ENCODE results near the gene UQCRHL. TPM values are rescaled to one million over a fixed set of nuclear protein-coding genes. Genes with fewer than 3 reads are reported as not detected.
"Not testable (repeated sequence)": the region's sequence is repeated elsewhere in the genome, so short reads cannot be mapped to it uniquely, and the experiment has no call there.

UQCRHL gene
- total RNA-seq, 1 experiment from 2014 or later: 5.4 TPM

GRCh38 chr1:15837931-15838330, 30.5 kb upstream of the UQCRHL start:
- H3K79me2 ChIP-seq (ENCODE audit: low read length): no peaks in the 10 kb centered on the region
- no peaks in the 10 kb centered on the region for H3K27me3 ChIP-seq (ENCODE audit: low read length)
- no peaks in the 10 kb centered on the region for H3K9me2 ChIP-seq (replicated peaks; ENCODE audit: insufficient read depth, low read length)
- H3K27ac ChIP-seq (ENCODE audit: low read length): no peak overlapping the region
- no peak overlapping the region for H3K4me2 ChIP-seq (ENCODE audit: low read depth, low read length, poor library complexity, severe bottlenecking)
- no peak overlapping the region for H2AFZ ChIP-seq (ENCODE audit: low read length)
- no peaks in the 10 kb centered on the region for H3K9me3 ChIP-seq (ENCODE audit: low read length)
- H3K36me3 ChIP-seq (ENCODE audit: insufficient read depth, low read length): no peaks in the 10 kb centered on the region
- DNase-seq: no peak
- H3K4me1 ChIP-seq (ENCODE audit: low read length): peaks cover 44% of the 10 kb centered on the region
- H4K20me1 ChIP-seq (ENCODE audit: insufficient read depth, low read depth, low read length): no peaks in the 10 kb centered on the region
- H3K4me3 ChIP-seq (ENCODE audit: low read length): no peak overlapping the region
- H3K9ac ChIP-seq (ENCODE audit: low read length): no peak overlapping the region

GRCh38 chr1:15836772-15837669, 29.6 kb upstream of the UQCRHL start:
- Histone ChIP-seq H3K4me1 (ENCODE audit: low read length) (peaks cover 53% of the 10 kb centered on the region), H3K9ac (ENCODE audit: low read length) (no peak overlapping the region), H3K9me3 (ENCODE audit: low read length) (no peaks in the 10 kb centered on the region), H2AFZ (ENCODE audit: low read length) (no peak overlapping the region), H3K36me3 (ENCODE audit: insufficient read depth, low read length) (no peaks in the 10 kb centered on the region), H3K4me2 (ENCODE audit: low read depth, low read length, poor library complexity, severe bottlenecking) (peak overlapping the region; percentile 99), H3K79me2 (ENCODE audit: low read length) (no peaks in the 10 kb centered on the region), H4K20me1 (ENCODE audit: insufficient read depth, low read depth, low read length) (no peaks in the 10 kb centered on the region), H3K27ac (ENCODE audit: low read length) (no peak overlapping the region), H3K27me3 (ENCODE audit: low read length) (no peaks in the 10 kb centered on the region), H3K9me2 (replicated peaks; ENCODE audit: insufficient read depth, low read length) (no peaks in the 10 kb centered on the region), H3K4me3 (ENCODE audit: low read length) (0 out of 2 replicates have a peak overlapping the region, but pooled peaks have one; percentile 74)
- no peak for DNase-seq

DNA sequence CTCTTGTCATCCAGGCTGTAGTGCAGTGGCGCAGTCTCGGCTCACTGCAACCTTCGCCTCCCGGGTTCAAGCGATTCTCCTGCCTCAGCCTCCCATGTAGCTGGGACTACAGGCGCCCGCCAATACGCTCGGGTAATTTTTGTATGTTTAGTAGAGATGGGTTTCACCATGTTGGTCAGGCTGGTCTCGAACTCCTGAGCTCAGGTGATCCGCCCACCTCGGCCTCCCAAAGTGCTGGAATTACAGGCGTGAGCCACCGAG, 29.0 kb upstream of the UQCRHL start:
- H3K79me2 ChIP-seq (ENCODE audit: low read length); H3K27ac ChIP-seq (ENCODE audit: low read length); DNase-seq; H3K27me3 ChIP-seq (ENCODE audit: low read length); H3K9me2 ChIP-seq (replicated peaks; ENCODE audit: insufficient read depth, low read length); H3K36me3 ChIP-seq (ENCODE audit: insufficient read depth, low read length); H3K9me3 ChIP-seq (ENCODE audit: low read length); H4K20me1 ChIP-seq (ENCODE audit: insufficient read depth, low read depth, low read length): not testable (repeated sequence)
- peak overlapping the region; percentile 99 for H3K4me2 ChIP-seq (ENCODE audit: low read depth, low read length, poor library complexity, severe bottlenecking)
- H3K4me1 ChIP-seq (ENCODE audit: low read length): peaks cover 57% of the 10 kb centered on the region
- peak overlapping the region; percentile 96; the same call in 1 of the 2 replicates for H2AFZ ChIP-seq (ENCODE audit: low read length)
- H3K4me3 ChIP-seq (ENCODE audit: low read length): peak overlapping the region; percentile 74
- H3K9ac ChIP-seq (ENCODE audit: low read length): peak overlapping the region; percentile 76; the same call in 1 of the 2 replicates

DNA sequence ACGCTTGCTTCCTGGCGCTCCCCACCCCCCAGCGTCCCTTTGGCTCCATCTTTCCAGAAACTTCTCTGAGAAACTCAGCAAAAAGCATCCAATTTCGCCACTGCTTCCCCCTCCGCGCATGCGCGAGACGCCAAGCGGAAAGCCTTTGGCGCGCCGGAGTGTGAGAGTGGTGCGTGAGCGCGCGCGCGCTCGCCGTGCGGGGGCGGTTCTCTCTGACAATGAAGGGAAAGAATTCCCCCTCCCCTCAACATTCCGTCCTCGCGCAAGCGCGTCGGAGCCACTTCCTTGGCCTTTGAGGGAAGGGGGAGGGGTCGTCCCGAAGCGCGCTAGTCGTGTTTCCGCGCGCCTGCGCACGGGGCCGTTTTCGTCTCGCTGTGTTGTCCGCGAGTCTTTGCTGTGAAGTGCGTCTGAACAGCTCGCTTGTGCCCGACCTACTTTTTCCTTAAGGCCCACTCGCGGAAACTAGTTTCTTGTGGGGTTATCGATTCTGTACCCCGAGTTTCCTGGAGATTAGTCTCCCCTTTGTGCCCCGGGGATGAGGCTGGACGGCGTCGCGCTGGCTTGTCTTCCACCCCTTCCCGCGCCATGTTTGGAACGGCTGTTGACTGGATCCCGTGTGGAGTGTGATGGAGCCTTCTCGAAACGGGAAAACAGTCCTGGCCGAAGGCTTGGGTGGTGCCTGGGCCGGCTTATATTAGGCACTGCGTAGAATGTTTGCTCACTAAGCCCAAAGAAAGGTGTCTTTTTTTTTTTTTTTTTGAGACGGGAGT, 28.5 kb upstream of the UQCRHL start:
- peak overlapping the region; percentile 76 for H3K9ac ChIP-seq (ENCODE audit: low read length)
- H3K9me3 ChIP-seq (ENCODE audit: low read length): no peaks in the 10 kb centered on the region
- H3K4me2 ChIP-seq (ENCODE audit: low read depth, low read length, poor library complexity, severe bottlenecking): peak overlapping the region; percentile 99
- peak; percentile 98 for DNase-seq
- H3K79me2 ChIP-seq (ENCODE audit: low read length): no peaks in the 10 kb centered on the region
- H3K36me3 ChIP-seq (ENCODE audit: insufficient read depth, low read length): no peaks in the 10 kb centered on the region
- H3K4me1 ChIP-seq (ENCODE audit: low read length): peaks cover 56% of the 10 kb centered on the region
- peak overlapping the region; percentile 92 for H3K27ac ChIP-seq (ENCODE audit: low read length)
- H3K4me3 ChIP-seq (ENCODE audit: low read length): peak overlapping the region; percentile 74
- H3K9me2 ChIP-seq (replicated peaks; ENCODE audit: insufficient read depth, low read length): no peaks in the 10 kb centered on the region
- no peaks in the 10 kb centered on the region for H4K20me1 ChIP-seq (ENCODE audit: insufficient read depth, low read depth, low read length)
- H2AFZ ChIP-seq (ENCODE audit: low read length): peak overlapping the region; percentile 96; the same call in 1 of the 2 replicates
- H3K27me3 ChIP-seq (ENCODE audit: low read length): no peaks in the 10 kb centered on the region

GRCh38 chr1:15835205-15835740, 27.8 kb upstream of the UQCRHL start:
- H3K27ac ChIP-seq (ENCODE audit: low read length): peak overlapping the region; percentile 92
- peak overlapping the region; percentile 53 for H2AFZ ChIP-seq (ENCODE audit: low read length)
- H3K79me2 ChIP-seq (ENCODE audit: low read length): no peaks in the 10 kb centered on the region
- H3K4me1 ChIP-seq (ENCODE audit: low read length): peaks cover 59% of the 10 kb centered on the region
- no peaks in the 10 kb centered on the region for H3K9me2 ChIP-seq (replicated peaks; ENCODE audit: insufficient read depth, low read length)
- no peaks in the 10 kb centered on the region for H4K20me1 ChIP-seq (ENCODE audit: insufficient read depth, low read depth, low read length)
- peak overlapping the region; percentile 99 for H3K4me2 ChIP-seq (ENCODE audit: low read depth, low read length, poor library complexity, severe bottlenecking)
- no peaks in the 10 kb centered on the region for H3K36me3 ChIP-seq (ENCODE audit: insufficient read depth, low read length)
- no peaks in the 10 kb centered on the region for H3K27me3 ChIP-seq (ENCODE audit: low read length)
- peak overlapping the region; percentile 74 for H3K4me3 ChIP-seq (ENCODE audit: low read length)
- peak overlapping the region; percentile 76 for H3K9ac ChIP-seq (ENCODE audit: low read length)
- no peaks in the 10 kb centered on the region for H3K9me3 ChIP-seq (ENCODE audit: low read length)
- no peak for DNase-seq

DNA sequence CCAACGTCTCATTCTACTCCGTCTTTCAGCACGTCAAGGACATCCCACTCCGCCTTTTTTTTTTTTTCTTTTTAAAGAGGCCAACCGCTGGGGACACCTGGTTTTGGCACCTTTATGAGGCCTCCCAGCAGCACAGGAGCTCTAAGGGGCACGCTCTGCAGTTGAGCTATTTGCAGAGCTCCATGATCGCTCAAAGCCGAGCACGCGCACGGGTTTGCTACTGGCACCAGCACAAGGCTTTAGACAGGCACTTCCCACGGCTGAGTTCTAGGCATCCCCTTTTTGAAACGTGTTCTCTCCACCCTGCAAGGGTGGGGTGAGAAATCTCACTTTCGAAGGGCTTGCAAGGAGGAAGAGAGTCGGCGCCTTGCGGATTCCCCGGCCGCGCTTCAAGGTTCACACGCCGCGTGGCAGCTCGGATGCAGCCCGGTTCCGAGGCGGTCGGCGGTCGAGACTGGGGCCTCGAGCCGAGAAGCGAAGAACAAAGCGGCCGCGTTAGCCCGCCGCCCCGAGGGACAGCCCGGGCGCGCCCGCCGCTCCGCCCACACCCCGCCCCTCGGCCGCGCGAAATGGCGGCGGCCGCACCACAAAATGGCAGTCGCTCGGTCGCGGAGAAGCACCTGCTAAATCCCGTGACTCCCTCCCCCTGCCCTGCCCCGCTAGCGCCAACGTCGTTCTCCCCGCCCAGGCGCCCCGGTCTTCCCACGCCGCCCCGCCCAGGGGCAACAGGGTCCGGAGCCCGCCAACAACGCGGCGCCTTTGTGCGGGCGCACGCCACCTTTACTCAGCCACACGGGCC, 27.2 kb upstream of the UQCRHL start:
- Histone ChIP-seq H3K79me2 (ENCODE audit: low read length) (no peaks in the 10 kb centered on the region), H3K27ac (ENCODE audit: low read length) (peak overlapping the region; percentile 92), H3K4me3 (ENCODE audit: low read length) (peak overlapping the region; percentile 74), H3K36me3 (ENCODE audit: insufficient read depth, low read length) (no peaks in the 10 kb centered on the region), H3K9ac (ENCODE audit: low read length) (peak overlapping the region; percentile 76), H2AFZ (ENCODE audit: low read length) (peak overlapping the region; percentile 53), H3K9me3 (ENCODE audit: low read length) (no peaks in the 10 kb centered on the region), H3K4me1 (ENCODE audit: low read length) (peaks cover 59% of the 10 kb centered on the region), H4K20me1 (ENCODE audit: insufficient read depth, low read depth, low read length) (no peaks in the 10 kb centered on the region), H3K4me2 (ENCODE audit: low read depth, low read length, poor library complexity, severe bottlenecking) (peak overlapping the region; percentile 99), H3K27me3 (ENCODE audit: low read length) (no peaks in the 10 kb centered on the region), H3K9me2 (replicated peaks; ENCODE audit: insufficient read depth, low read length) (no peaks in the 10 kb centered on the region)
- DNase-seq: peak; percentile 98

GRCh38 chr1:15833842-15834405, 26.5 kb upstream of the UQCRHL start:
- peak overlapping the region; percentile 92 for H3K27ac ChIP-seq (ENCODE audit: low read length)
- H4K20me1 ChIP-seq (ENCODE audit: insufficient read depth, low read depth, low read length): no peaks in the 10 kb centered on the region
- no peaks in the 10 kb centered on the region for H3K9me2 ChIP-seq (replicated peaks; ENCODE audit: insufficient read depth, low read length)
- peak overlapping the region; percentile 74 for H3K4me3 ChIP-seq (ENCODE audit: low read length)
- no peaks in the 10 kb centered on the region for H3K27me3 ChIP-seq (ENCODE audit: low read length)
- peak overlapping the region; percentile 76 for H3K9ac ChIP-seq (ENCODE audit: low read length)
- H2AFZ ChIP-seq (ENCODE audit: low read length): peak overlapping the region; percentile 38
- no peak for DNase-seq
- no peaks in the 10 kb centered on the region for H3K9me3 ChIP-seq (ENCODE audit: low read length)
- no peaks in the 10 kb centered on the region for H3K79me2 ChIP-seq (ENCODE audit: low read length)
- peaks cover 59% of the 10 kb centered on the region for H3K4me1 ChIP-seq (ENCODE audit: low read length)
- no peaks in the 10 kb centered on the region for H3K36me3 ChIP-seq (ENCODE audit: insufficient read depth, low read length)
- peak overlapping the region; percentile 99 for H3K4me2 ChIP-seq (ENCODE audit: low read depth, low read length, poor library complexity, severe bottlenecking)
